Kidney epithelial cell (primary cell): Measurements from ENCODE around the gene VPS25. TPM values are rescaled to one million over a fixed set of nuclear protein-coding genes. Genes with fewer than 3 reads are reported as not detected.

Experiments
- DNase-seq: peaks from one replicate; pipeline ENCODE4 v3.0.0-alpha.2; 2010; ENCODE audit warnings: low read depth
- H3K27me3 ChIP-seq: 2 replicates; pipeline ENCODE4 v1.6.0; 2011; ENCODE audit warnings: low read length; ENCODE audit not compliant: control insufficient read depth, insufficient read depth
- H3K36me3 ChIP-seq: 2 replicates; pipeline ENCODE4 v1.5.1; 2011; ENCODE audit warnings: low read length; ENCODE audit not compliant: control insufficient read depth, insufficient read depth
- H3K4me3 ChIP-seq: 2 replicates; pipeline ENCODE4 v1.5.1; 2011; ENCODE audit warnings: low read depth, mild to moderate bottlenecking, control low read depth, low read length
- CTCF ChIP-seq: IDR thresholded peaks from 2 replicates; pipeline ENCODE4 v1.5.1; 2011; ENCODE audit warnings: mild to moderate bottlenecking, moderate library complexity, low read length, control low read depth, inconsistent platforms; ENCODE audit not compliant: insufficient read depth, poor library complexity, severe bottlenecking
- total RNA-seq: library from RNA; depleted of rRNA; stranded (reverse); fragments of >200 nt; gene quantifications from 2 replicates; pipeline ENCODE4 v1.2.3, GENCODE V29; 2015

Gene VPS25
- total RNA-seq, 1 donor from 2014 or later: 144 TPM

GRCh38 chr17:42819939-42820535 lies 46.8 kb downstream of the VPS25 start:
- DNase-seq: no peak
- Histone ChIP-seq H3K27me3 (no peaks in the 10 kb centered on the region), H3K36me3 (peaks cover 2% of the 10 kb centered on the region), H3K4me3 (no peak overlapping the region)
- TF ChIP-seq CTCF: peak; percentile 77

GRCh38 chr17:42821176-42821575 lies 47.9 kb downstream of the VPS25 start:
- H3K36me3 ChIP-seq: peaks cover 2% of the 10 kb centered on the region
- no peaks in the 10 kb centered on the region for H3K27me3 ChIP-seq
- DNase-seq: no peak
- TF ChIP-seq CTCF: no peak
- no peak overlapping the region for H3K4me3 ChIP-seq

GRCh38 chr17:42827472-42827871 lies 54.2 kb downstream of the VPS25 start:
- DNase-seq: no peak
- no peaks in the 10 kb centered on the region for H3K36me3 ChIP-seq
- no peak overlapping the region for H3K4me3 ChIP-seq
- TF ChIP-seq CTCF: no peak
- H3K27me3 ChIP-seq: no peaks in the 10 kb centered on the region

Other genes with a start within 250 kb of the VPS25 start
- gene NAGLU, start 237.2 kb upstream of the VPS25 start, total RNA-seq: 46.2 and 49.2 TPM in 2 replicates
- gene HSD17B1, start 220.5 kb upstream of the VPS25 start, total RNA-seq: 0.34 and 1.8 TPM in 2 replicates
- 26.8 and 34.3 TPM in 2 replicates for gene COASY, start 211.3 kb upstream of the VPS25 start, total RNA-seq
- 33.9 and 35.9 TPM in 2 replicates for gene MLX, start 206.3 kb upstream of the VPS25 start, total RNA-seq
- 3.9 and 7.9 TPM in 2 replicates for gene PSMC3IP, start 195.7 kb upstream of the VPS25 start, total RNA-seq
- gene RETREG3, start 164.1 kb upstream of the VPS25 start, total RNA-seq: 64.9 and 68.2 TPM in 2 replicates
- gene TUBG1, start 163.8 kb upstream of the VPS25 start, total RNA-seq: 37.6 and 56.1 TPM in 2 replicates
- 11.3 and 15.0 TPM in 2 replicates for gene TUBG2, start 114.2 kb upstream of the VPS25 start, total RNA-seq
- gene PLEKHH3, start 96.5 kb upstream of the VPS25 start, total RNA-seq: 10.2 and 11.2 TPM in 2 replicates
- 3.1 and 8.9 TPM in 2 replicates for gene CCR10, start 91.6 kb upstream of the VPS25 start, total RNA-seq
- gene CNTNAP1, start 90.9 kb upstream of the VPS25 start, total RNA-seq: 5.8 and 7.0 TPM in 2 replicates
- gene EZH1, start 28.4 kb upstream of the VPS25 start, total RNA-seq: 14.7 and 22.5 TPM in 2 replicates
- 1.3 and 5.3 TPM in 2 replicates for gene RAMP2, start 12.2 kb upstream of the VPS25 start, total RNA-seq
- 0.67 and 0.96 TPM in 2 replicates for gene WNK4, start 7.2 kb downstream of the VPS25 start, total RNA-seq
- 48.3 and 49.4 TPM in 2 replicates for gene COA3, start 25.3 kb downstream of the VPS25 start, total RNA-seq
- gene CNTD1, start 25.4 kb downstream of the VPS25 start, total RNA-seq: 0.21 TPM in 1 of 2 replicates, not detected in the other
- 100 and 112 TPM in 2 replicates for gene BECN1, start 50.8 kb downstream of the VPS25 start, total RNA-seq
- 164 and 182 TPM in 2 replicates for gene PSME3, start 59.9 kb downstream of the VPS25 start, total RNA-seq
- 2.7 and 3.7 TPM in 2 replicates for gene AOC2, start 71.1 kb downstream of the VPS25 start, total RNA-seq
- gene AOC3, start 77.8 kb downstream of the VPS25 start, total RNA-seq: 0.08 and 0.55 TPM in 2 replicates
- gene G6PC1, start 127.3 kb downstream of the VPS25 start, total RNA-seq: not detected in 2 replicates
- gene AARSD1, start 191.0 kb downstream of the VPS25 start, total RNA-seq: 33.6 and 40.0 TPM in 2 replicates
- 1.2 and 1.6 TPM in 2 replicates for gene PTGES3L, start 206.6 kb downstream of the VPS25 start, total RNA-seq
- gene RUNDC1, start 207.1 kb downstream of the VPS25 start, total RNA-seq: 13.2 and 20.1 TPM in 2 replicates
- gene RPL27, start 225.0 kb downstream of the VPS25 start, total RNA-seq: 1,478 and 1,940 TPM in 2 replicates
- 9.7 and 11.5 TPM in 2 replicates for gene IFI35, start 233.3 kb downstream of the VPS25 start, total RNA-seq
- 398 and 429 TPM in 2 replicates for gene VAT1, start 248.9 kb downstream of the VPS25 start, total RNA-seq